Panc1 (cell line): Measurements from ENCODE around the gene KLF16. TPM values are rescaled to one million over a fixed set of nuclear protein-coding genes. Genes with fewer than 3 reads are reported as not detected.

Experiments
- ATAC-seq: fragments of 200-7000 bp; cut with Tn5 transposase; 2 replicates; pipeline ENCODE4 v1.9.1; 2020; ENCODE audit warnings: mild to moderate bottlenecking, moderate library complexity
- BruUV-seq: library from RNA; stranded (reverse); fragments of 400-500 nt; replicated peaks from 2 replicates; lab custom pipeline; 2021; lab: Mats Ljungman, UMichigan
- CTCF ChIA-PET: fragments of 300-600 bp; sonication (Branson Sonifier 250); formaldehyde crosslinking; loops from one replicate; lab custom pipeline; 2022; ENCODE audit warnings: antibody characterized with exemption; lab: Charles Lee
- POLR2A ChIA-PET: fragments of 300-600 bp; sonication (Branson Sonifier 250); formaldehyde crosslinking; loops from one replicate; lab custom pipeline; 2022; ENCODE audit warnings: antibody characterized with exemption; lab: Charles Lee
- DNase-seq: peaks from one replicate; pipeline ENCODE4 v3.0.0-alpha.2; 2010; ENCODE audit warnings: low read depth, low spot score
- H3K27ac ChIP-seq: 2 replicates; pipeline ENCODE4 v1.5.1; 2011; ENCODE audit warnings: mild to moderate bottlenecking, low read length, inconsistent platforms
- H3K27me3 ChIP-seq: fragments of 200-500 bp; sonication (Bioruptor generic); 2 replicates; pipeline ENCODE4 v1.6.0; 2014; ENCODE audit warnings: low read length, inconsistent platforms; ENCODE audit not compliant: control insufficient read depth, insufficient read depth
- H3K36me3 ChIP-seq: fragments of 200-500 bp; sonication (Bioruptor generic); 2 replicates; pipeline ENCODE4 v1.5.1; 2014; ENCODE audit warnings: inconsistent platforms, mild to moderate bottlenecking, low read length, moderate library complexity; ENCODE audit not compliant: control insufficient read depth, insufficient read depth
- H3K4me1 ChIP-seq: 2 replicates; pipeline ENCODE4 v1.5.1; 2011; ENCODE audit warnings: inconsistent platforms, mild to moderate bottlenecking, low read length, moderate library complexity; ENCODE audit not compliant: control insufficient read depth, insufficient read depth
- H3K4me3 ChIP-seq, 2 experiments: 2 replicates each; pipeline ENCODE4 v1.5.1; 2011 to 2012; ENCODE audit warnings: low read depth in 2 of 2, low read length in 2 of 2, mild to moderate bottlenecking in 2 of 2, inconsistent platforms in 1 of 2, moderate library complexity in 1 of 2
- H3K9me3 ChIP-seq: fragments of 200-500 bp; sonication (Bioruptor generic); 2 replicates; pipeline ENCODE4 v1.5.1; 2014; ENCODE audit warnings: low read depth, mild to moderate bottlenecking, inconsistent platforms, low read length, moderate library complexity; ENCODE audit not compliant: control insufficient read depth, insufficient read depth
- CTCF ChIP-seq: fragments of 450-650 bp; IDR thresholded peaks from 2 replicates; pipeline ENCODE4 v1.5.1; 2017; ENCODE audit warnings: mild to moderate bottlenecking
- POLR2AphosphoS5 ChIP-seq: IDR thresholded peaks from 2 replicates; pipeline ENCODE4 v1.6.1; 2012; ENCODE audit warnings: mild to moderate bottlenecking, low read depth, low read length, moderate library complexity
- REST ChIP-seq, 2 experiments: IDR thresholded peaks; 2 replicates each; pipeline ENCODE4 v1.6.1; 2011 to 2012; ENCODE audit warnings: low read depth in 2 of 2, control low read depth in 1 of 2, low read length in 1 of 2, mild to moderate bottlenecking in 1 of 2, moderate library complexity in 1 of 2; ENCODE audit not compliant: insufficient read depth in 1 of 2
- SIN3A ChIP-seq: IDR thresholded peaks from 2 replicates; pipeline ENCODE4 v1.6.1; 2012; ENCODE audit warnings: low read depth, mild to moderate bottlenecking, low read length, moderate library complexity, borderline replicate concordance; ENCODE audit not compliant: insufficient read depth
- TCF7L2 ChIP-seq: IDR thresholded peaks from 2 replicates; pipeline ENCODE4 v1.6.1; 2011; ENCODE audit warnings: mild to moderate bottlenecking, low read depth, low read length, inconsistent platforms
- in situ Hi-C: cut with HindIII; loops from 2 replicates; pipeline ENCODE4 v1.10.0; 2016; ENCODE audit warnings: low sequenced_read_pairs, low pct_unique_long_range_greater_than_20kb
- intact Hi-C: fragments of 100-400 bp; cut with micrococcal nuclease; formaldehyde crosslinking; loops from one replicate; pipeline ENCODE4 v1.10.0; 2022; ENCODE audit not compliant: unreplicated experiment
- total RNA-seq: library from RNA; stranded (reverse); gene quantifications from one replicate; pipeline ENCODE4 v1.2.1, GENCODE V29; 2021; ENCODE audit not compliant: unreplicated experiment

Gene KLF16
- total RNA-seq, 1 experiment from 2014 or later: 79.3 TPM

DNA sequence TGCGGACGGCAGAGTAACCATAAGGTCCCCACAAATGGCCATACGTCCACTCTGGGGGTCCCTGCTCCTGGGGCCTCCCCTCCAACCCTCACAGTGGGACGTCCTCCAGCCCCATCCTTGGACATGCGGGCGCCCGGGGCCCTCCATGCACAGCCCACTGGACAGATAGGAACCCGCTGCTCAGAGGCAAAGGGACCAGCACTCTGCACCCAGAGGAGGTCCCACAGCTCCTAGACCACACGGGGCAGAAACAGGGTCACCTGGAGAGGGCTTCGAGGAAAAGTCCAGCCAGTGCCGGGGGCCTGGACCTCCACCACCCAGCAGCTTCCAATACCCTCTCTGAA lies 26.2 kb downstream of the KLF16 start:
- BruUV-seq: no TSS peak
- in situ Hi-C loops (no loop called here), intact Hi-C loops (no loop called here)
- Histone ChIP-seq H3K27me3 (no peaks in the 10 kb centered on the region), H3K4me1 (peaks cover 24% of the 10 kb centered on the region), H3K4me3 (no peak overlapping the region), H3K36me3 (no peaks in the 10 kb centered on the region), H3K9me3 (no peaks in the 10 kb centered on the region), H3K27ac (no peak overlapping the region)
- DNase-seq (no peak), ATAC-seq (0 out of 2 replicates have a peak, but pooled peaks have one; percentile 3)
- POLR2A ChIA-PET: interaction anchor here (0.6 kb wide), 1 partner anchor 237 kb away, joined by 9 read pairs; no protein-coding TSS in a partner anchor
- CTCF ChIA-PET: interaction anchor here (0.5 to 1.5 kb wide), 3 partner anchors 9 to 19 kb away, joined by 3 to 4 read pairs (median 3); no protein-coding TSS in a partner anchor
- TF ChIP-seq REST (IDR thresholded peaks at IDR 0.05; ENCODE audit: insufficient read depth in 1 of 2, low read depth in 2 of 2, low read length in 1 of 2): no peak
- no peak for TF ChIP-seq POLR2AphosphoS5
- TF ChIP-seq CTCF: no peak
- TF ChIP-seq SIN3A: no peak
- TF ChIP-seq TCF7L2: no peak

DNA sequence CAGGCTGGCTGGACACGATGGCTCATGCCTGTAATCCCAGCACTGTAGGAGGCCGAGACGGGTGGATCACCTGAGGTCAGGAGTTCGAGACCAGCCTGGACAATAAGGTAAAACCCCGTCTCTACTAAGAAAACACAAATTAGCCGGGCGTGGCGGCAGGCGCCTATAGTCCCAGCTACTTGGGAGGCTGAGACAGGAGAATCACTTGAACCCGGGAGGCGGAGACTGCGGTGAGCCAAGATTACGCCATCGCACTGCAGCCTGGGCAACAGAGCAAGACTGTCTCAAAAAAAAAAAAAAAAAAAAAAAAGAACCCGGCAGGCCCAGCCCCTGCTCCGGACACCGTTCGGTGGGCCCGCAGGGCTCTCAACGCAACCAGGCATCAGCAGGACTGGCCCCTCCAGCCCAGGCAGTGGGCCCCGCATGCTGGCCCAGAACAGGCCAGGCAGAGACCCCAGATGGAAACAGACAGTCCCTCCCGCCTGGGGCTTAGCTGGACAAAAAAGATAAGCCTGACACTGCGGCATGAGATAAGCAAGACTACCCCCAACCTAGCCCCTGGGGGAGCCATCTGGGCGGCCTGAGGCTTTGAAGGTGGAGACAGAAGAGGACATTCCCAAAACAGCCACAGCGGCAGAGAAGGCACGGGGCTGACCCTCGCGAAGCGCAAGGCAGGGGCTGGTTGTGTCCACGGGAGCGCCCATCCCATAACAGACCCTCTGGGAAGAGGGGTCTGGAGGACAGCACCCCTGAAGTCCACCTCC lies 26.7 kb downstream of the KLF16 start:
- BruUV-seq: no TSS peak
- in situ Hi-C loops: no loop called here
- Histone ChIP-seq H3K4me3 (no peak overlapping the region), H3K27me3 (no peaks in the 10 kb centered on the region), H3K27ac (no peak overlapping the region), H3K4me1 (peaks cover 21% of the 10 kb centered on the region), H3K9me3 (no peaks in the 10 kb centered on the region), H3K36me3 (no peaks in the 10 kb centered on the region)
- TF ChIP-seq CTCF (no peak), REST (IDR thresholded peaks at IDR 0.05; ENCODE audit: insufficient read depth in 1 of 2, low read depth in 2 of 2, low read length in 1 of 2) (no peak), SIN3A (no peak), POLR2AphosphoS5 (no peak), TCF7L2 (no peak)
- CTCF ChIA-PET: interaction anchor here (0.6 kb wide), 2 partner anchors 9 to 289 kb away, joined by 3 to 4 read pairs; no protein-coding TSS in a partner anchor
- intact Hi-C loops: no loop called here
- DNase-seq (no peak), ATAC-seq (no peak)
- POLR2A ChIA-PET: no interaction called here
